CD4-positive, alpha-beta T cell treated with Interleukin-4 for 4 hours (primary cell): Measurements from ENCODE around the gene TMEM255A.

Experiments used
- DNase-seq: peaks from one replicate; pipeline ENCODE4 v3.0.0-alpha.2; 2020

TMEM255A gene

GRCh38 chrX:120262859-120263708, 48.2 kb downstream of the TMEM255A start:
- DNase-seq, result no peak

DNA sequence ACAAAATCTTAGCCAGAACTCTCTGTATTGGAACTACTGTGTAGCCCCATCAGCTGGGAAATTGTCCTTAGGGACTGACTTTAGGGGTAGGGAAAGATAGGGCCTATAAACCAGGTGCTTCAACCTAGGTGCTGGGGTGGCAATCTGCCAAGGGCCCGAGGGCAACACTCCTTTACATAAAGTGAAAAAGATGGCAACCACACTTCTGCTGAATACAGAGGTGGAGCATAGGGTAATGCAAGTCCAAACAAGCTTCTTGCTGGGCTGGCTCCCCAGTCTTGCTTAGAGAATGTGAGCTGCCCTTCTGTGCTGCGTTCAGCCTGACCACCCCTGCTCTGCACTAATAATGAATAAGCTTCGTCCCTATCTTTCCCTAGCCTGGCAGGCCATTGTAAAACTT, 50.9 kb downstream of the TMEM255A start:
- no peak for DNase-seq

- DNase-seq, result no peak
Observed at GRCh38 chrX:120253784-120254183, 57.5 kb downstream of the TMEM255A start.

- DNase-seq, result peak; percentile 4
Observed at GRCh38 chrX:120251471-120252011, 59.7 kb downstream of the TMEM255A start.

- DNase-seq, result peak; percentile 83
Observed at GRCh38 chrX:120250522-120251271, 60.6 kb downstream of the TMEM255A start, which contains the start of gene ZBTB33. TSS of gene ZBTB33 (plus strand) at chrX:120250812. CDS start at chrX:120253416, 2,604 bp downstream.

DNA sequence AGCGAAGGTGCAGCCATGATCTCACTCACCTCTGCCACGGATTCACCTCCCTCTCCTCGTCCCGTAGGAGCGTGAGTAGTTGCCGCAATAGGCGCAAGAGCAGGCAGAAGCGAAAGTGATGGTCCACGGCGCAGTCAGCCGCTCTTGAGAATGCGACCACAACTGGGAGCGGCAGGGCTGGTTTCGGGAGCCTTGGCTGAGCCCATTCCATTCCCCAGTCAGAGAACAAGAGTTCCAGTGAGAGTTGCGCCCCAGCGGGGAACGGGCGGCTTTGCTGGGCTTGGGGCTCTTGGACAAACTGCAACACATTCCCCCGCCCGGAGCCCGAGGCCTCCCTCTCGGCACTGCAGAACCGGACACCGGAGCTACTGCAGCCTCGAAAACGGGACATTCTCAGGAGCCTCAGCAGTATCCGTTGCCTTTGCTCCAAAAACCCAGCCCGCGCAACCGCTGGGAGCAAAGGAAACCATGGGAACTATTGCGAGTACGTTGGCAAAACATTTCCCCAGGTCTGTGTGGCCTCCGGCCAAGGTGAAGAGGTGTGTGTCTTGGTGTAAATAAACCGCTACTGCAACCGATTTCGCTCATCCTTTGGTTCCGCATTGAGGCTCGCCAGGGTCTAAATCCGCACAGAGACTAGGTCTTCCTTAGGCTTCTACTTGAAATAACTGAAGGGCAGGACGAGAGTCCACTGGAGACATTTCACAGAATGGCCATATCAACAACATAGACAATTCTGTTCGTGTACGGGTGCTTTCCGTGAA, 66.3 kb downstream of the TMEM255A start:
- peak; percentile 61 for DNase-seq

DNA sequence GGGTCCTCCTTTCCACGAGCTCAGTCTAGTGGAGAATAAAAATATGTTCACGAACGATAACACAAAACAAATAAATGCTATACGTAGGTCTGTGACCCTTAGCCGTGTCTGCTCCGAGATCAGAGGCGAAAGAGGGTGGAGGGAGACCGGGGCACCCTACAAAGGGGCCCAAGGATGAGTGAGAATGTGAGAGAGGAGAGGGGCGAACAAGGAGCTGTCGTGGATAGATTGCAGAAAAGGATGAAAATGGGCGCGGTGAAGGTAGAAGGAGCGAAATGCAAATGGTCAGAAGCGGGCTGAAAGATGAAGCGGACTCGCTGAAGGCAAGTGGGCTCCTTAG, 66.9 kb downstream of the TMEM255A start:
- no peak for DNase-seq

- no peak for DNase-seq
Observed at GRCh38 chrX:120242813-120243212, 68.4 kb downstream of the TMEM255A start.

GRCh38 chrX:120238933-120239332, 72.3 kb downstream of the TMEM255A start:
- no peak for DNase-seq

- no peak for DNase-seq
Observed at GRCh38 chrX:120236687-120237479, 74.4 kb downstream of the TMEM255A start.

- DNase-seq, result no peak
Observed at GRCh38 chrX:120235284-120235683, 76.0 kb downstream of the TMEM255A start.

DNA sequence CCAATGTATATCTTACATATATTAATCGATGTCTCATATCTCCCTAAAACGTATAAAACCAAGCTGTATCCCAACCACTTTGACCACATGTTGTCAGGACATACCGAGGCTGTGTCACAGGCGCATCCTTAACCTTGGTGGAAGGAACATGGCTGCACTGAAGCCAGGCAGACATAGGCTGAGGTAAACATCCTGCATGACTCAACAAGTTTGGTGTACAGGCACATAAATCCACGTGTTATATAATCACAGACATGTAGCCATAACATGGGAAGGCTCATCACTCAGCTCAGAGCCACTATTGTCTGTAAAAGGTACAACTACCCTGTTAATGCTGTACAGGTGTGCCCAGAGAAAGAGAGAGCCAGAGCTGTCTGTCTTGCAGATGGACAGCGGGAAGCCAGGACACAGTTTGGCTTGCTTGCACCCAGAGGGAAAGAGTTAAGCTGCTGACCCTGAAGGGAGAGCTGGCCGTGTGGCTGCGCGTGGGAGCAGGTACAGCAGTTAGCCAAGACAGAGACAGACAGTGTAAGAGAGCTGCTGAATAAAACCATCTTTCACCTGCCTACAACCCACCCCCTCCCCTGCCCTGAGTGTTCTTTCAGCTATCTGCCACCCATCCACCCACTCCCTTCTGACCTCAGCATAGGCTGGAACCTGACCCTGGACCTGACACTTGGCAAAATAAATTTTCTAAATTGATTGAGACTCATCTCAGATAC, 82.9 kb downstream of the TMEM255A start:
- no peak for DNase-seq

GRCh38 chrX:120224388-120224787, 86.9 kb downstream of the TMEM255A start:
- no peak for DNase-seq

DNA sequence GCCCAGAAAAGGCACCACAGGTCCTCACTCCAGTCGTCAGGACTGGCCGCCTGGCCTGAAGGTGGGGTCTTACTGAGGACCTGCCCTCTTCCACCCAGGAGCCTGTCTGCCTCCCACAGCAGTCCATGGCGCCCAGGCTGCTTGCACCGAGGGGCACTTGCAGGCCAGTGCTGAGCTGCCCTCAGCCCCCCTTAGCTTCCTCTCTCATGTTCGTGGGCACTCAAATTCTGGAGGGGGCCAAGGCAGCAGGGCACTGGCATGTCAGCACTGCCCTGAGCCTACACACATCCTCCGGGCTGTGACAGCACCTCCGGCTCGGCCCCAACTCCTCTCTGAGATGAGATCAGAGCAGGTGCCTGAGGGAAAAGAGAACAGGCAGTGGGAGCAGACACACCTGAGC, 87.9 kb downstream of the TMEM255A start:
- DNase-seq, result no peak

GRCh38 chrX:120213438-120214265, 97.6 kb downstream of the TMEM255A start:
- peak; percentile 55 for DNase-seq
